ENCODE measurements around the gene SERPINB11.
"Not testable (repeated sequence)": the region's sequence is repeated elsewhere in the genome, so short reads cannot be mapped to it uniquely, and the experiment has no call there.

SERPINB11 gene

DNA sequence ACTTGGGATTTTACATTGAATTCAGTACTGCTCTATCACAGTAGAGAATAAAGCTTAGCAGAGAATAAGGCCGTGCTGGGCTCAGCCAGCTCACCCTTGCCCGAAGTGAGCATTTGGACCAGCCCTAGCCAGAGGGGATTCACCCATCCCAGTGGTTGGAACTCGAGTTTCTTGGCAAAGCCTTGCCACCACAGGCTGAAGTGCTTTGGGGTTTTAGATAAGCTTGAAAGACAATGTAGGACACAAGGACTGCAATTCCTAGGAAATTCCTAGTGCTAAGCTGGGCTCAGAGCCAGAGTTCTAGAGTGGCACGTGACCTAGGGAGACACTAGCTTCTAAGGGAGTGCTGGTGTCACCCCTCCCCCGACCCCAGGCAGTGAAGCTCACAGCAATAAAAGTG is 28.0 kb downstream of the SERPINB11 start:
- DNase-seq (ENCODE audit: low spot score): no peak

- DNase-seq (ENCODE audit: low spot score): no peak
Observed at GRCh38 chr18:63731215-63731614, 28.5 kb downstream of the SERPINB11 start.

GRCh38 chr18:63736876-63737275 is 34.1 kb downstream of the SERPINB11 start:
- no peak for DNase-seq (ENCODE audit: low spot score)

GRCh38 chr18:63741769-63742168 is 39.0 kb downstream of the SERPINB11 start:
- no peak for DNase-seq (ENCODE audit: low spot score)

- no peak for DNase-seq (ENCODE audit: low spot score)
Observed at GRCh38 chr18:63747006-63747405, 44.2 kb downstream of the SERPINB11 start.

- DNase-seq (ENCODE audit: low spot score): no peak
Observed at GRCh38 chr18:63749489-63749888, 46.7 kb downstream of the SERPINB11 start.

- no peak for DNase-seq (ENCODE audit: low spot score)
Observed at GRCh38 chr18:63752636-63753035, 49.9 kb downstream of the SERPINB11 start.

DNA sequence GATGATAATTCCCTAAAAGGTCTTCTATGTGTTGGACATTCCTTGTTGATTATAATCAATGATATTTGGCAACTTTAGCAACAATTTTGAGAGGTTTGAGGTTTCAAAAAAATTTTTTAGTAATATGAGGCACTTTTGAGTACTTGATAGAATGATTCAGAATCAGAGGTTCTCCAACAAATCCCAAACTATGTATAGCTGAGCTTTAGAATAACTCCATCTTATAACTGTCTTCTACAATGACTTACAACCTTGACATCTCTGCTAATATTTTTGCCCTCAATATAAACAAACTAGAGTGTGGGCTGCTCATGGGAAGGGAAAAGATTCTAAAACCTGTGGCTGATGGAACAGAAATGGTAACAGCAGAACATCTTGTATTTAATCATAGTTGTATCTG is 50.9 kb downstream of the SERPINB11 start:
- no peak for DNase-seq (ENCODE audit: low spot score)

- DNase-seq (ENCODE audit: low spot score): no peak
Observed at GRCh38 chr18:63757541-63757940, 54.8 kb downstream of the SERPINB11 start.

DNA sequence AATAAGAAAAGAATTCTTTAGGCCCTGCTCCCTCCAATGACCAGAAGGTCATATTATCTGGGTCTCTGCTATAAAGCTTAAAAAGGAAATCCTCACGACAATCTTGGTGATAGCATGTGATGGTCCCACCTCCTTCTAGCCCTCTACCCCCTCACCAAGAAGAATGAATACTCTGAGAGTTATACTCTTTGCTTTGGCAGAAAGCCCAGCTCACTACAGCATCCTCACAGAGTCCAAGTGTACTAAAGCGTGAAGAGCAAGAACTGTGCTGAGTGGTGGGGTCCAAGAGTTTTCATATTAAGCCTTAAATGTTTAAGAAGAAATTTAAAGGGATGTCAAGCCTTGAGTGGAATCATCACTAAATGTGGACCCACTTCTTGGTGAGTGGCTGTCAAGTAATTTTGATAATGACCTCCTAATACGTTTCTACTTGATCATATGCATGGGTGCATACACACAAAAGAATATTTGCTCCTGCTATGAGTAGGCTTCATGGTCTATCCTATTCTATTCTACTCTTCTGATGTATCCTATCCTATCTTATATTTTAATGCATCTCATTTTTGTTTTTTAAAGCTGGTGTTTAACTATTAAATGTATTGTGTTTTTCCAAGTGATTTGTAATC is 56.0 kb downstream of the SERPINB11 start:
- DNase-seq (ENCODE audit: low spot score): no peak

DNA sequence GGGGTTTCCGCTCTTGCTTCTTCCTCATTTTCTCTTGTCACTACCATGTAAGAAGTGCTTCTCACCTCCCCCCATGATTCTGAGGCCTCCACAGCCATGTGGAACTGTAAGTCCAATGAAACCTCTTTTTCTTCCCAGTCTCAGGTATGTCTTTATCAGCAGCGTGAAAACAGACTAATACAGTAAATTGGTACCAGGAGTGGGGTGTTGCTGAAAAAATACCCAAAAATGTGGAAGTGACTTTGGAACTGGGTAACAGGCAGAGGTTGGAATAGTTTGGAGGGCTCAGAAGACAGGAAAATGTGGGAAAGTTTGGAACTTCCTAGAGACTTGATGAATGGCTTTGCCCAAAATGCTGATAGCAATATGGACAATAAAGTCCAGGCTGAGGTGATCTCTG is 57.0 kb downstream of the SERPINB11 start:
- DNase-seq (ENCODE audit: low spot score): not testable (repeated sequence)

GRCh38 chr18:63762518-63762917 is 59.8 kb downstream of the SERPINB11 start:
- DNase-seq (ENCODE audit: low spot score): no peak

DNA sequence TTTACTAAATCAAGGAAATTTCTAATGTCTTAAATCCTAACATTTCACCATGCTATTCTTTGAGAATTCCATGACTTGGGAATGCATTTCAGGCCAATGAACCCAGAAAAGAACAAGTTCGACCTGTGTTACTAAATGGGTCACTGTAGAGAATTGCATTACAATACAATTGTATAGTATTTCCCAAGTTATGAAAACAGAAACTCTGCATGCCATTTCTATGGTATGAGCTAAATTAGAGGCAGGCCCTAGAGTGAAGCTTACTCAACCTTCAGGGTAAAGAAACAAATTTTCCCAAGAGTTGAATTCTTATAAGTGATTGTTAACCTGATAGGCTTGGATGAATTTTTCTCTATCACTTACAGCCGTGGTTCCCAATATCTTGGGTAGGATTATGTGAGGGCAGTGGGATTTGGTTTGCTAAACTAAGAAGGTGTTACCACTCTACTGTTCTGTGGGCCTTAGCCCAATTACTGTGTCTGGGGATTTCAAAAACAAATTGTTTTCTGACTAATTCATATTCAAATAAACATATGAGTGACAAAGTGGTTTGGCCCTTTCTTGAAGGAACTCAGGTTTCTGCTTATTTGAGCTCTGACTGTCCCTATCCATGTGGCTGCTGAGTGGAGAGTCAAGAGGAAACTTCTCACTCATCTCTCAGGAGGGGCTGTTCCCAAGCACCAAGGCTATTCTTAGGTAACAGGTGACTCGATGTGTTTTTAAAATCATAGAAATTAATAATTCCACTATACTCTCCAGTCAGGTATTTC is 61.3 kb downstream of the SERPINB11 start:
- DNase-seq (ENCODE audit: low spot score): no peak

GRCh38 chr18:63765837-63766236 is 63.1 kb downstream of the SERPINB11 start:
- DNase-seq (ENCODE audit: low spot score): no peak

All from putamen (tissue), 1 donor.